IMR-90 (cell line): ENCODE measurements around the gene NFIA. TPM values are rescaled to one million over a fixed set of nuclear protein-coding genes. Genes with fewer than 3 reads are reported as not detected.

Experiments
- ATAC-seq: fragments of 200-7000 bp; cut with Tn5 transposase; 2 replicates; pipeline ENCODE4 v1.9.1; 2020; ENCODE audit warnings: low read depth, mild to moderate bottlenecking, moderate library complexity
- BruUV-seq: library from RNA; stranded (reverse); fragments of 400-500 nt; replicated peaks from 2 replicates; lab custom pipeline; 2021; lab: Mats Ljungman, UMichigan
- CTCF ChIA-PET: fragments of 300-600 bp; formaldehyde crosslinking; extraction: SDS; loops from one replicate; lab custom pipeline; 2021; ENCODE audit warnings: antibody characterized with exemption; lab: Yijun Ruan, JAX
- POLR2A ChIA-PET: fragments of 300-600 bp; sonication (Branson Sonifier 250); formaldehyde crosslinking; loops from one replicate; lab custom pipeline; 2022; ENCODE audit warnings: antibody characterized with exemption; ENCODE audit not compliant: unreplicated experiment; lab: Charles Lee
- DNase-seq: peaks from one replicate; pipeline ENCODE4 v3.0.0; 2013
- H2AFZ ChIP-seq: replicated peaks from 2 replicates; pipeline ENCODE3; 2013; ENCODE audit warnings: low read length, mild to moderate bottlenecking; ENCODE audit not compliant: poor library complexity
- H2AK5ac ChIP-seq: 2 replicates; pipeline ENCODE4 v1.6.1; 2013; ENCODE audit warnings: low read depth, low read length, inconsistent platforms
- H2AK9ac ChIP-seq: replicated peaks from 2 replicates; pipeline ENCODE3; 2013; ENCODE audit warnings: mild to moderate bottlenecking, low read depth, low read length, moderate library complexity; ENCODE audit not compliant: poor library complexity
- H2BK120ac ChIP-seq: 2 replicates; pipeline ENCODE4 v1.6.1; 2013; ENCODE audit warnings: low read depth, low read length, inconsistent platforms
- H2BK15ac ChIP-seq: 3 replicates; pipeline ENCODE4 v1.6.1; 2013; ENCODE audit warnings: low read depth, low read length, inconsistent platforms
- H2BK20ac ChIP-seq: 2 replicates; pipeline ENCODE4 v1.6.1; 2013; ENCODE audit warnings: low read depth, mild to moderate bottlenecking, inconsistent platforms, low read length, moderate library complexity
- H2BK5ac ChIP-seq: 2 replicates; pipeline ENCODE4 v1.6.1; 2013; ENCODE audit warnings: mild to moderate bottlenecking, low read depth, low read length, inconsistent platforms; ENCODE audit not compliant: poor library complexity, severe bottlenecking
- H3K14ac ChIP-seq: replicated peaks from 2 replicates; pipeline ENCODE4 v1.6.1; 2013; ENCODE audit warnings: low read depth, low read length, inconsistent platforms
- H3K18ac ChIP-seq: 2 replicates; pipeline ENCODE4 v1.6.1; 2013; ENCODE audit warnings: low read depth, low read length, control low read depth
- H3K23ac ChIP-seq: 2 replicates; pipeline ENCODE4 v1.6.1; 2013; ENCODE audit warnings: low read depth, low read length, inconsistent platforms
- H3K27ac ChIP-seq: 2 replicates; pipeline ENCODE4 v1.5.1; 2013; ENCODE audit warnings: mild to moderate bottlenecking, control low read depth, low read length; ENCODE audit not compliant: insufficient read depth
- H3K27me3 ChIP-seq: 2 replicates; pipeline ENCODE4 v1.6.1; 2013; ENCODE audit warnings: low read length; ENCODE audit not compliant: control insufficient read depth, insufficient read depth
- H3K36me3 ChIP-seq: 2 replicates; pipeline ENCODE4 v1.6.1; 2013; ENCODE audit warnings: low read length, mixed read lengths; ENCODE audit not compliant: control insufficient read depth, insufficient read depth
- H3K4ac ChIP-seq: 2 replicates; pipeline ENCODE4 v1.6.1; 2013; ENCODE audit warnings: low read depth, low read length, inconsistent platforms
- H3K4me1 ChIP-seq: 2 replicates; pipeline ENCODE4 v1.6.1; 2013; ENCODE audit warnings: low read length, mixed read lengths; ENCODE audit not compliant: control insufficient read depth, insufficient read depth
- H3K4me2 ChIP-seq: 2 replicates; pipeline ENCODE4 v1.6.1; 2013; ENCODE audit warnings: low read depth, mild to moderate bottlenecking, control low read depth, low read length, moderate library complexity
- H3K4me3 ChIP-seq: 2 replicates; pipeline ENCODE4 v1.5.1; 2013; ENCODE audit warnings: low read depth, mild to moderate bottlenecking, control low read depth, low read length, moderate library complexity; ENCODE audit not compliant: insufficient read depth
- H3K56ac ChIP-seq: 2 replicates; pipeline ENCODE4 v1.6.1; 2013; ENCODE audit warnings: low read length, inconsistent platforms; ENCODE audit not compliant: insufficient read depth; ENCODE audit errors: extremely low read depth
- H3K79me1 ChIP-seq, 2 experiments: 2 replicates each; pipeline ENCODE4 v1.6.1; 2013; ENCODE audit warnings: low read length in 2 of 2, inconsistent platforms in 1 of 2, low read depth in 1 of 2
- H3K9ac ChIP-seq: 2 replicates; pipeline ENCODE4 v1.6.1; 2013; ENCODE audit warnings: low read depth, low read length, control low read depth
- H3K9me1 ChIP-seq: 2 replicates; pipeline ENCODE4 v1.6.1; 2013; ENCODE audit warnings: low read length, inconsistent platforms; ENCODE audit not compliant: insufficient read depth
- H3K9me3 ChIP-seq: 2 replicates; pipeline ENCODE4 v1.6.1; 2013; ENCODE audit warnings: low read length; ENCODE audit not compliant: control insufficient read depth, insufficient read depth
- H4K20me1 ChIP-seq: 2 replicates; pipeline ENCODE4 v1.6.1; 2013; ENCODE audit warnings: low read length, inconsistent platforms; ENCODE audit not compliant: insufficient read depth
- H4K5ac ChIP-seq: 2 replicates; pipeline ENCODE4 v1.6.1; 2013; ENCODE audit warnings: mild to moderate bottlenecking, low read depth, low read length, control low read depth
- H4K8ac ChIP-seq, 2 experiments: 2 replicates each; pipeline ENCODE4 v1.6.1; 2013; ENCODE audit warnings: low read depth in 2 of 2, low read length in 2 of 2, control low read depth in 1 of 2, inconsistent platforms in 1 of 2
- H4K91ac ChIP-seq: 2 replicates; pipeline ENCODE4 v1.6.1; 2013; ENCODE audit warnings: low read depth, low read length, inconsistent platforms; ENCODE audit not compliant: insufficient read depth
- CTCF ChIP-seq: conservative IDR thresholded peaks from 2 replicates; pipeline ENCODE4 v1.5.1; 2012; ENCODE audit warnings: mild to moderate bottlenecking, low read depth, low read length, improper control_type of control experiment
- NFE2L2 ChIP-seq: fragments of 150-350 bp; IDR thresholded peaks from 2 replicates; pipeline ENCODE4 v1.6.1; 2016; ENCODE audit warnings: low read depth, mild to moderate bottlenecking, low read length
- POLR2A ChIP-seq: IDR thresholded peaks from 2 replicates; pipeline ENCODE4 v1.6.1; 2012; ENCODE audit warnings: mild to moderate bottlenecking, low read depth, low read length
- RAD21 ChIP-seq: IDR thresholded peaks from 2 replicates; pipeline ENCODE4 v1.6.1; 2012; ENCODE audit warnings: low read length, improper control_type of control experiment
- RCOR1 ChIP-seq: IDR thresholded peaks from 2 replicates; pipeline ENCODE4 v1.6.1; 2012; ENCODE audit warnings: mild to moderate bottlenecking, low read length, improper control_type of control experiment; ENCODE audit not compliant: insufficient replicate concordance
- RFX5 ChIP-seq: IDR thresholded peaks from 2 replicates; pipeline ENCODE4 v1.8.0; 2012; ENCODE audit warnings: low read depth, mild to moderate bottlenecking, low read length, moderate library complexity
- WGBS, 2 experiments: methylation state at CpG; one replicate each; pipeline versions ENCODE4 v1.1.5 to v1.1.7; 2013; ENCODE audit warnings: missing lambda C conversion rate in 2 of 2; ENCODE audit not compliant: insufficient read length in 1 of 2; ENCODE audit errors: extremely low coverage in 2 of 2; 5-methylcytosine and 5-hydroxymethylcytosine counted together
- dilution Hi-C: fragments of 300-500 bp; cut with HindIII; formaldehyde crosslinking; loops from one replicate; pipeline ENCODE4 v1.14.3; 2018; ENCODE audit warnings: low sequenced_read_pairs; ENCODE audit not compliant: unreplicated experiment
- in situ Hi-C: fragments of 300-500 bp; cut with MboI; formaldehyde crosslinking; loops from 3 replicates; pipeline ENCODE4 v1.14.3; 2019; ENCODE audit warnings: low sequenced_read_pairs, inconsistent platforms, mixed read lengths
- intact Hi-C: fragments of 100-400 bp; cut with micrococcal nuclease; formaldehyde crosslinking; loops from 2 replicates; pipeline ENCODE4 v1.10.0; 2022
- polyA plus RNA-seq, 3 experiments: library from polyadenylated mRNA; depleted of rRNA; stranded (reverse); fragments of >200 nt; gene quantifications; 2 replicates each; pipeline ENCODE4 v1.2.3, GENCODE V29; 2012; ENCODE audit warnings: low replicate concordance in 1 of 3
- total RNA-seq: library from RNA; depleted of rRNA; stranded (reverse); fragments of >200 nt; gene quantifications from 2 replicates; pipeline ENCODE4 v1.2.3, GENCODE V29; 2012
- TF ChIP-seq, protein P1 (sequence below): fragments of 150-350 bp; IDR thresholded peaks from 2 replicates; pipeline ENCODE4 v1.6.1; 2016; ENCODE audit warnings: low read depth, mild to moderate bottlenecking, low read length, moderate library complexity, borderline replicate concordance

Gene NFIA
- total and polyA plus RNA-seq, 2 of the 4 experiments (the other 2 are of a cell fraction) = 1.6 to 2.2 TPM

GRCh38 chr1:61481315-61481715 is 399.0 kb downstream of the NFIA start:
- dilution Hi-C loops = no loop called here
- DNase-seq (no peak), ATAC-seq (no peak)
- Histone ChIP-seq H2BK20ac (no peak overlapping the region), H2BK15ac (no peak overlapping the region), H3K9me1 (no peaks in the 10 kb centered on the region), H3K4ac (no peak overlapping the region), H4K91ac (no peak overlapping the region), H3K9me3 (no peaks in the 10 kb centered on the region), H3K27ac (no peak overlapping the region), H2AFZ (no peak overlapping the region), H3K4me2 (no peak overlapping the region), H3K56ac (no peak overlapping the region), H3K14ac (no peak overlapping the region), H4K5ac (no peak overlapping the region), H3K4me1 (no peaks in the 10 kb centered on the region), H3K36me3 (no peaks in the 10 kb centered on the region), H4K20me1 (no peaks in the 10 kb centered on the region), H4K8ac (no peak overlapping the region), H3K9ac (no peak overlapping the region), H2AK5ac (no peak overlapping the region), H2BK120ac (no peak overlapping the region), H2BK5ac (no peak overlapping the region), H3K4me3 (no peak overlapping the region), H3K23ac (no peak overlapping the region), H3K27me3 (peaks cover 4% of the 10 kb centered on the region; the same call in 1 of the 2 replicates), H3K79me1 (no peaks in the 10 kb centered on the region), H3K18ac (no peak overlapping the region), H2AK9ac (no peak overlapping the region)
- ChIA-PET POLR2A (no interaction called here), CTCF (no interaction called here)
- intact Hi-C loops = no loop called here
- TF ChIP-seq, protein P1, sequence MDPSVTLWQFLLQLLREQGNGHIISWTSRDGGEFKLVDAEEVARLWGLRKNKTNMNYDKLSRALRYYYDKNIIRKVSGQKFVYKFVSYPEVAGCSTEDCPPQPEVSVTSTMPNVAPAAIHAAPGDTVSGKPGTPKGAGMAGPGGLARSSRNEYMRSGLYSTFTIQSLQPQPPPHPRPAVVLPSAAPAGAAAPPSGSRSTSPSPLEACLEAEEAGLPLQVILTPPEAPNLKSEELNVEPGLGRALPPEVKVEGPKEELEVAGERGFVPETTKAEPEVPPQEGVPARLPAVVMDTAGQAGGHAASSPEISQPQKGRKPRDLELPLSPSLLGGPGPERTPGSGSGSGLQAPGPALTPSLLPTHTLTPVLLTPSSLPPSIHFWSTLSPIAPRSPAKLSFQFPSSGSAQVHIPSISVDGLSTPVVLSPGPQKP = no peak
- no peak for TF ChIP-seq RAD21
- no peak for TF ChIP-seq CTCF
- no peak for TF ChIP-seq NFE2L2
- no peak for TF ChIP-seq POLR2A
- no peak for TF ChIP-seq RFX5
- no peak for TF ChIP-seq RCOR1
- no TSS peak for BruUV-seq
- WGBS, 2 experiments = 80% methylated on average over 1 of the region's 3 CpGs; no CpG with 5 or more reads in 1 of the 2 experiments
- in situ Hi-C loops = no loop called here
